Tibial nerve (tissue), 4 donors: ENCODE measurements around the gene AP1G1. TPM values are rescaled to one million over a fixed set of nuclear protein-coding genes. Genes with fewer than 3 reads are reported as not detected.
"Not testable (repeated sequence)": the region's sequence is repeated elsewhere in the genome, so short reads cannot be mapped to it uniquely, and the experiment has no call there.

Experiments
- DNase-seq, 2 donors: peaks; one replicate each; pipeline ENCODE4 v3.0.0-alpha.2; 2019; ENCODE audit warnings: low spot score in 2 of 2
- H3K27ac ChIP-seq, 4 donors: fragments of 200-600 bp; sonication (generic) in 3 of 4; one replicate each; pipeline ENCODE4 v1.5.1; 2017 to 2019; ENCODE audit warnings: mild to moderate bottlenecking in 1 of 4
- H3K27me3 ChIP-seq, 2 donors: fragments of 200-600 bp; sonication (generic) in 1 of 2; one replicate each; pipeline versions ENCODE4 v1.5.1 to v1.6.0; 2017 to 2019
- H3K36me3 ChIP-seq, 3 donors: fragments of 200-600 bp; sonication (generic); one replicate each; pipeline ENCODE4 v1.5.1; 2018 to 2019
- H3K4me1 ChIP-seq, 4 donors: fragments of 200-600 bp; sonication (generic) in 3 of 4; one replicate each; pipeline ENCODE4 v1.5.1; 2017 to 2019
- H3K4me3 ChIP-seq, 4 donors: fragments of 200-600 bp; sonication (generic) in 3 of 4; one replicate each; pipeline ENCODE4 v1.5.1; 2017 to 2019; ENCODE audit warnings: mild to moderate bottlenecking in 1 of 4, moderate library complexity in 1 of 4
- H3K9me3 ChIP-seq, 4 donors: fragments of 200-600 bp; sonication (generic) in 3 of 4; one replicate each; pipeline ENCODE4 v1.5.1; 2017 to 2019
- EP300 ChIP-seq, 2 donors: sonication (generic); formaldehyde crosslinking; IDR thresholded peaks; one replicate each; pipeline ENCODE4 v1.6.1; 2017; ENCODE audit warnings: antibody characterized with exemption in 2 of 2, mild to moderate bottlenecking in 1 of 2
- POLR2A ChIP-seq, 2 donors: fragments of 450-650 bp; IDR thresholded peaks; one replicate each; pipeline ENCODE4 v1.6.1; 2017; ENCODE audit warnings: antibody characterized with exemption in 2 of 2, mild to moderate bottlenecking in 2 of 2, moderate library complexity in 2 of 2
- WGBS, 2 donors: methylation state at CpG; one replicate each; pipeline ENCODE4 v1.1.5; 2018; 5-methylcytosine and 5-hydroxymethylcytosine counted together
- total RNA-seq, 4 donors: library from RNA; depleted of rRNA; stranded (reverse); fragments of >200 nt; gene quantifications; one replicate each; pipeline ENCODE4 v1.1.0, GENCODE V29; 2016
- TF ChIP-seq, protein P1 (sequence below), 5 experiments: fragments of 200-600 bp in 3 of 5; fragments of 450-650 bp in 2 of 5; sonication (generic) in 3 of 5; IDR thresholded peaks; one replicate each; pipeline ENCODE4 v1.5.1; 2016 to 2019; ENCODE audit warnings: antibody characterized with exemption in 5 of 5, mild to moderate bottlenecking in 3 of 5, moderate library complexity in 2 of 5

AP1G1 gene
- total RNA-seq, 4 donors from 2014 or later: 68.4 to 100 (median 95.6) TPM

DNA sequence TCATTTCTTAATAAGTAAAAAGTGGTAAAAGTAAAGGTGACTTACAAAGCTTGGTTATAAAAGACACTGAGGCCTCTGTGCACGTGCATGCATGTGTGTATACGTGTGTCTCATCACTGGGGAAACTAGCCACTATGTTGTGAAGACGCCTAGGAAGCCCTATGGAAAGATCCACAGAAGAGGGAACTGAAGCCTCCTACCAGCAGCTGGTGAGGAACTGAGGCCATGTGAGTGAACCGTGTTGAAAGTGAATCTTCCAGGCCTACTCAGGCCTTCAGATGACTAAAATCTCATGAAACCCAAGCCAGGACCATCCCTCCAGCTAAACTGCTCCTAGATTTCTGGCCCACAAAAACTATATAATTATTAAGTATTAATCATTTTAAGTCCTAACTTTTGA, 107.8 kb downstream of the AP1G1 start:
- H3K36me3 ChIP-seq: peaks cover 0 to 32% (median 3%) of the 10 kb centered on the region in 3 donors
- H3K27ac ChIP-seq: no peak overlapping the region
- no peak for DNase-seq
- WGBS, 2 donors: 88 to 92% methylated on average over 4 of the region's 4 CpGs
- TF ChIP-seq, protein P1, sequence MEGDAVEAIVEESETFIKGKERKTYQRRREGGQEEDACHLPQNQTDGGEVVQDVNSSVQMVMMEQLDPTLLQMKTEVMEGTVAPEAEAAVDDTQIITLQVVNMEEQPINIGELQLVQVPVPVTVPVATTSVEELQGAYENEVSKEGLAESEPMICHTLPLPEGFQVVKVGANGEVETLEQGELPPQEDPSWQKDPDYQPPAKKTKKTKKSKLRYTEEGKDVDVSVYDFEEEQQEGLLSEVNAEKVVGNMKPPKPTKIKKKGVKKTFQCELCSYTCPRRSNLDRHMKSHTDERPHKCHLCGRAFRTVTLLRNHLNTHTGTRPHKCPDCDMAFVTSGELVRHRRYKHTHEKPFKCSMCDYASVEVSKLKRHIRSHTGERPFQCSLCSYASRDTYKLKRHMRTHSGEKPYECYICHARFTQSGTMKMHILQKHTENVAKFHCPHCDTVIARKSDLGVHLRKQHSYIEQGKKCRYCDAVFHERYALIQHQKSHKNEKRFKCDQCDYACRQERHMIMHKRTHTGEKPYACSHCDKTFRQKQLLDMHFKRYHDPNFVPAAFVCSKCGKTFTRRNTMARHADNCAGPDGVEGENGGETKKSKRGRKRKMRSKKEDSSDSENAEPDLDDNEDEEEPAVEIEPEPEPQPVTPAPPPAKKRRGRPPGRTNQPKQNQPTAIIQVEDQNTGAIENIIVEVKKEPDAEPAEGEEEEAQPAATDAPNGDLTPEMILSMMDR (IDR thresholded peaks at IDR 0.05): no peak
- TF ChIP-seq POLR2A (IDR thresholded peaks at IDR 0.05) (no peak), EP300 (IDR thresholded peaks at IDR 0.05) (no peak)
- H3K4me1 ChIP-seq: no peaks in the 10 kb centered on the region
- no peaks in the 10 kb centered on the region for H3K9me3 ChIP-seq
- H3K4me3 ChIP-seq: no peak overlapping the region
- H3K27me3 ChIP-seq: no peaks in the 10 kb centered on the region

DNA sequence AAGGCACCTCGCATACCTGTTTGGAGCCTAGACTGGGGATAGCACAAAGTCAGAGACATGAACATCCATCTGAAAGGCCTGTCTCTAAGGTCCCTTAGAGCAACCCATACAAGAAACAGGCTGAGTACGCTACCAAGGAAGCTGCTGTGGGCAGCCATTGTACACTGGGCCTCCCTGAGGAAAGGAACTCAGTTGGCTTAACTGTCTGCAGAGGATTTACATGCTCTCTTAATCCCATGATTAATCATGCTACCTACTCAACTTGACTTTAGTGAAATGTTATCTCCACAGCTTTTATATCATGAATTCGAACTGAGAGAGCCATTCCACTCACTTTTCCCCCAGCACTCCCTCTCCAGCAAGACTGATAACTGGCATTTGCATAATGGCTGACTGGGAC, 110.1 kb downstream of the AP1G1 start:
- Histone ChIP-seq H3K36me3 (peaks cover 0 to 32% (median 3%) of the 10 kb centered on the region in 3 donors), H3K27me3 (no peaks in the 10 kb centered on the region), H3K9me3 (no peaks in the 10 kb centered on the region), H3K4me3 (no peak overlapping the region), H3K4me1 (no peaks in the 10 kb centered on the region), H3K27ac (no peak overlapping the region)
- TF ChIP-seq, protein P1 (IDR thresholded peaks at IDR 0.05): no peak
- TF ChIP-seq POLR2A (IDR thresholded peaks at IDR 0.05) (no peak), EP300 (IDR thresholded peaks at IDR 0.05) (no peak)
- no peak for DNase-seq
- WGBS, 2 donors: 84 to 96% methylated on average over 2 to 3 of the region's 3 CpGs

DNA sequence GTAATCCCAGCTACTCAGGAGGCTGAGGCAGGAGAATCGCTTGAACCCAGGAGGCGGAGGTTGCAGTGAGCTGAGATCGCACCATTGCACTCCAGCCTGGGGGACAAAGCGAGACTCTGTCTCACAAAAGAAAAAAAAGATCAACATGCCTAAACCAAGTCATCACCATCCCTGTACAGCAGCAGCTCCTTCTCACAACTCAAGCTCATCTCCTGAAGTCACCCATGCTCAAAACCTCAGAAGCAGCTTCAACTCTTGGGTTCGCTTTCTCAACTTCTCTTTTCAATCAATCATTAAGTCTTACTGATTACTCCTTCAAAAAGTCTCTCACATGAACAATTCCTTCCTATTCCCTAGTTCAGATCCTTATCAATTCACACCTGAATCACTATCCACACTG, 115.5 kb downstream of the AP1G1 start:
- no peak for DNase-seq
- Histone ChIP-seq H3K9me3 (no peaks in the 10 kb centered on the region), H3K27ac (no peak overlapping the region), H3K4me3 (no peak overlapping the region), H3K4me1 (peaks cover 0 to under 1% (median 0%) of the 10 kb centered on the region in 4 donors), H3K27me3 (no peaks in the 10 kb centered on the region), H3K36me3 (peaks cover 0 to 27% (median 0%) of the 10 kb centered on the region in 3 donors)
- 97% methylated on average over 5 of the region's 5 CpGs for WGBS, 2 donors
- TF ChIP-seq EP300 (IDR thresholded peaks at IDR 0.05): no peak
- TF ChIP-seq, protein P1 (IDR thresholded peaks at IDR 0.05): no peak

DNA sequence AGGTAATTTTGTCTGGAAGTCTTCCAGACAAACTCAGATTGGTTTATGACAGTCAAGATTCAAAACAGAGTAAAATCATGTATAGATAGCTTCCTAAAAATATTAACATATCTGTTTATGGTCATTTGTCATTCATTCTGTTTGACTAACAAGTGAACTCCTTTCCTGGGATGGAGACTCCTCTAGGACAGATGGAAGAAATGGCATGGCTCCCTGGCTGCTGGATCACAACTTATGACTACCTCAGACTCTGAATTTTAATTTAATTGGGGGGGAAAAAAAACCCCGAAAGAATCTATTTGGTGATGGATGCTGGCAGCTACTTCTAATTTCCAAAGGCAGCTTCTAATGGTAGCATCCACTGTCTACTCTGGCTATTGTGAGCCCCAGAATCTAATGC, 118.7 kb downstream of the AP1G1 start:
- no peak for TF ChIP-seq EP300 (IDR thresholded peaks at IDR 0.05)
- TF ChIP-seq, protein P1 (IDR thresholded peaks at IDR 0.05): no peak
- no peak for TF ChIP-seq POLR2A (IDR thresholded peaks at IDR 0.05)
- Histone ChIP-seq H3K36me3 (peaks cover 0 to 32% (median 0%) of the 10 kb centered on the region in 3 donors), H3K27me3 (no peaks in the 10 kb centered on the region), H3K27ac (no peak overlapping the region), H3K4me1 (peaks cover 0 to 2% (median 0%) of the 10 kb centered on the region in 4 donors), H3K4me3 (no peak overlapping the region), H3K9me3 (no peaks in the 10 kb centered on the region)
- no peak for DNase-seq
- 0 to 78% methylated on average over 1 of the region's 1 CpG for WGBS, 2 donors

DNA sequence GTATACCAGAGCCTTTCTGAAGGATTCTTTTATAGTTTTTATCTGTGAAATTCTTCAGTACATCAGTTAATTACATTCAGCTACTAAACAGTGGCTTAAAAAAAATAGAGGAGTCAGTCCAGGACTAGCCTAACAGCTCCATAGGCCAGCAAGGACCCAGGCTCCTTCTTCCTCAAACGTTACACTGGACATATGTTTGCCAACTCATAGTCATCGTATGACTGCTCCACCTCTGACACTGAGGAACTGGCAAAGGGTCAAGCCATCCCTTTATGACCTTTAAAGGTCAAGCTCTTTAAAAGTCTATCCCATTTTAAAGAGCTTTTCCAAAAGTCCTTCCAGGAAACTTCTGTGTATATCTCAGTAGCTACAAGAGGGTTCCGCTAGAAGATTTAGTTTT, 120.8 kb downstream of the AP1G1 start:
- Histone ChIP-seq H3K4me3 (no peak overlapping the region), H3K36me3 (peaks cover 0 to 52% (median 0%) of the 10 kb centered on the region in 3 donors), H3K9me3 (no peaks in the 10 kb centered on the region), H3K27me3 (no peaks in the 10 kb centered on the region), H3K4me1 (peaks cover 0 to 2% (median 0%) of the 10 kb centered on the region in 4 donors), H3K27ac (no peak overlapping the region)
- WGBS, 2 donors: 50 to 56% methylated on average over 3 of the region's 3 CpGs
- no peak for DNase-seq
- TF ChIP-seq, protein P1 (IDR thresholded peaks at IDR 0.05): no peak
- no peak for TF ChIP-seq POLR2A (IDR thresholded peaks at IDR 0.05)
- TF ChIP-seq EP300 (IDR thresholded peaks at IDR 0.05): no peak

DNA sequence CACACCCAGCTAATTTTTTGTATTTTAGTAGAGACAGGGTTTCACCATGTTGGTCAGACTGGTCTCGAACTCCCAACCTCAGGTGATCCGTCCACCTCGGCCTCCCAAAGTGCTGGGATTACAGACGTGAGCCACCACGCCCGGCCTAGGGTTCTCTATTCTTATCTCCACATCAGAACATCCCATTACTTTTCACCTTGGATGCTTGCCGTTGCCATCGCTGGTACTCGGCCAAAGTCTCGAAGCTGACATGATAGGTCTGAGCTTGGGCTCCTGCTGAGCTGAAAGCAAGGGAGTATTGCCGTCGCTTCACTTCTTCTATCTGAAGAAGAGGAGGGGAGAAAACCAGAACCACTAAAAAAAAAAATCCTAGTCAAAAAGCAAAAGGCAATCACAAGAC, 124.4 kb downstream of the AP1G1 start:
- H3K36me3 ChIP-seq: peaks cover 0 to 74% (median 0%) of the 10 kb centered on the region in 3 donors
- H3K27ac ChIP-seq, DNase-seq, H3K4me3 ChIP-seq, H3K4me1 ChIP-seq, H3K9me3 ChIP-seq, H3K27me3 ChIP-seq: not testable (repeated sequence)
- 97 to 98% methylated on average over 12 of the region's 12 CpGs for WGBS, 2 donors
